Measurements from ENCODE around the gene GNB4.

- TF ChIP-seq ETV6 (CRISPR knock-in tag; IDR thresholded peaks at IDR 0.05): no peak
- TF ChIP-seq, protein P1, sequence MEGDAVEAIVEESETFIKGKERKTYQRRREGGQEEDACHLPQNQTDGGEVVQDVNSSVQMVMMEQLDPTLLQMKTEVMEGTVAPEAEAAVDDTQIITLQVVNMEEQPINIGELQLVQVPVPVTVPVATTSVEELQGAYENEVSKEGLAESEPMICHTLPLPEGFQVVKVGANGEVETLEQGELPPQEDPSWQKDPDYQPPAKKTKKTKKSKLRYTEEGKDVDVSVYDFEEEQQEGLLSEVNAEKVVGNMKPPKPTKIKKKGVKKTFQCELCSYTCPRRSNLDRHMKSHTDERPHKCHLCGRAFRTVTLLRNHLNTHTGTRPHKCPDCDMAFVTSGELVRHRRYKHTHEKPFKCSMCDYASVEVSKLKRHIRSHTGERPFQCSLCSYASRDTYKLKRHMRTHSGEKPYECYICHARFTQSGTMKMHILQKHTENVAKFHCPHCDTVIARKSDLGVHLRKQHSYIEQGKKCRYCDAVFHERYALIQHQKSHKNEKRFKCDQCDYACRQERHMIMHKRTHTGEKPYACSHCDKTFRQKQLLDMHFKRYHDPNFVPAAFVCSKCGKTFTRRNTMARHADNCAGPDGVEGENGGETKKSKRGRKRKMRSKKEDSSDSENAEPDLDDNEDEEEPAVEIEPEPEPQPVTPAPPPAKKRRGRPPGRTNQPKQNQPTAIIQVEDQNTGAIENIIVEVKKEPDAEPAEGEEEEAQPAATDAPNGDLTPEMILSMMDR (IDR thresholded peaks at IDR 0.05): no peak
- TF ChIP-seq, protein P2, sequence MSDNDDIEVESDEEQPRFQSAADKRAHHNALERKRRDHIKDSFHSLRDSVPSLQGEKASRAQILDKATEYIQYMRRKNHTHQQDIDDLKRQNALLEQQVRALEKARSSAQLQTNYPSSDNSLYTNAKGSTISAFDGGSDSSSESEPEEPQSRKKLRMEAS (CRISPR knock-in tag; IDR thresholded peaks at IDR 0.05): no peak
- TF ChIP-seq SP1 (CRISPR knock-in tag; conservative IDR thresholded peaks at IDR 0.05): no peak
Measured at GRCh38 chr3:179432451-179432850, 18.8 kb downstream of the GNB4 start.
